Activated CD4-positive, alpha-beta T cell treated with anti-CD3 and anti-CD28 coated beads for 48 hours (primary cell): Measurements from ENCODE around the gene LRIT3.
"Not testable (repeated sequence)": the region's sequence is repeated elsewhere in the genome, so short reads cannot be mapped to it uniquely, and the experiment has no call there.

Experiments used
- DNase-seq: peaks from one replicate; pipeline ENCODE4 v3.0.0-alpha.2; 2020

LRIT3 gene

GRCh38 chr4:109859426-109860300 lies 11.8 kb downstream of the LRIT3 start:
- DNase-seq: not testable (repeated sequence)

GRCh38 chr4:109861271-109861670 lies 13.4 kb downstream of the LRIT3 start:
- no peak for DNase-seq

- DNase-seq: no peak
Observed at GRCh38 chr4:109861916-109862511, 14.1 kb downstream of the LRIT3 start.

- no peak for DNase-seq
Observed at GRCh38 chr4:109864134-109864533, 16.2 kb downstream of the LRIT3 start.

GRCh38 chr4:109870061-109870460 lies 22.2 kb downstream of the LRIT3 start:
- no peak for DNase-seq

GRCh38 chr4:109872065-109872464 lies 24.2 kb downstream of the LRIT3 start:
- no peak for DNase-seq

- no peak for DNase-seq
Observed at GRCh38 chr4:109872950-109873656, 25.2 kb downstream of the LRIT3 start.

GRCh38 chr4:109873791-109874514 lies 26.0 kb downstream of the LRIT3 start:
- DNase-seq: no peak

GRCh38 chr4:109875106-109875505 lies 27.2 kb downstream of the LRIT3 start:
- no peak for DNase-seq

GRCh38 chr4:109875553-109875952 lies 27.6 kb downstream of the LRIT3 start:
- not testable (repeated sequence) for DNase-seq

GRCh38 chr4:109876634-109877265 lies 28.8 kb downstream of the LRIT3 start:
- no peak for DNase-seq

- DNase-seq: no peak
Observed at GRCh38 chr4:109877400-109877799, 29.5 kb downstream of the LRIT3 start.

- DNase-seq: no peak
Observed at GRCh38 chr4:109878355-109878754, 30.4 kb downstream of the LRIT3 start.

- DNase-seq: no peak
Observed at GRCh38 chr4:109879081-109879480, 31.2 kb downstream of the LRIT3 start.

- no peak for DNase-seq
Observed at GRCh38 chr4:109879636-109880314, 31.9 kb downstream of the LRIT3 start.

- DNase-seq: no peak
Observed at GRCh38 chr4:109886303-109886702, 38.4 kb downstream of the LRIT3 start.

- no peak for DNase-seq
Observed at GRCh38 chr4:109887071-109887470, 39.2 kb downstream of the LRIT3 start.

- DNase-seq: no peak
Observed at GRCh38 chr4:109890076-109890475, 42.2 kb downstream of the LRIT3 start.

- no peak for DNase-seq
Observed at GRCh38 chr4:109902559-109903251, 54.8 kb downstream of the LRIT3 start.

- no peak for DNase-seq
Observed at GRCh38 chr4:109908731-109909130, 60.8 kb downstream of the LRIT3 start.

- no peak for DNase-seq
Observed at GRCh38 chr4:109910256-109910655, 62.3 kb downstream of the LRIT3 start.
